Right lobe of liver (tissue), 6 donors: ENCODE results near the gene STARD8. TPM values are rescaled to one million over a fixed set of nuclear protein-coding genes. Genes with fewer than 3 reads are reported as not detected.

ENCODE experiments used
- ATAC-seq, 4 donors: fragments of 200-7000 bp; cut with Tn5 transposase; one replicate each; pipeline ENCODE4 v1.9.1; 2020; ENCODE audit warnings: mild to moderate bottlenecking in 4 of 4, moderate library complexity in 4 of 4
- DNase-seq, 3 donors: peaks; one replicate each; pipeline ENCODE4 v3.0.0-alpha.2; 2020
- H3K27ac ChIP-seq, 3 donors: fragments of 200-600 bp; one replicate each; pipeline ENCODE4 v1.8.0; 2022
- H3K27me3 ChIP-seq, 2 donors: fragments of 200-600 bp; one replicate each; pipeline ENCODE4 v1.8.0; 2022
- H3K36me3 ChIP-seq, 4 donors: fragments of 200-600 bp; sonication (generic) in 1 of 4; one replicate each; pipeline versions ENCODE4 v1.5.1 to v1.8.0; 2017 to 2022; ENCODE audit warnings: control low read depth in 1 of 4
- H3K4me1 ChIP-seq, 4 donors: fragments of 200-600 bp; sonication (generic) in 1 of 4; one replicate each; pipeline versions ENCODE4 v1.5.1 to v1.8.0; 2017 to 2022; ENCODE audit warnings: control low read depth in 1 of 4
- H3K4me3 ChIP-seq, 3 donors: fragments of 200-600 bp; one replicate each; pipeline ENCODE4 v1.8.0; 2022
- H3K9me3 ChIP-seq, 4 donors: fragments of 200-600 bp; sonication (generic) in 1 of 4; one replicate each; pipeline versions ENCODE4 v1.5.1 to v1.8.0; 2017 to 2022; ENCODE audit warnings: control low read depth in 1 of 4
- POLR2A ChIP-seq: fragments of 450-650 bp; IDR thresholded peaks from one replicate; pipeline ENCODE4 v1.6.1; 2017; ENCODE audit warnings: antibody characterized with exemption, mild to moderate bottlenecking
- WGBS: methylation state at CpG from one replicate; pipeline ENCODE4 v1.1.6; 2018; ENCODE audit warnings: low coverage, low lambda C conversion rate; ENCODE audit not compliant: insufficient coverage; ENCODE audit errors: missing lambda C conversion rate; 5-methylcytosine and 5-hydroxymethylcytosine counted together
- intact Hi-C, 2 donors: fragments of 100-400 bp; cut with DNase I; formaldehyde crosslinking; loops; one replicate each; pipeline versions ENCODE4 v1.11.2 to v1.14.1; 2022
- total RNA-seq, 6 experiments: library from RNA; depleted of rRNA in 2 of 6; stranded (reverse); fragments of >200 nt in 2 of 6; fragmentation: NEBNext Ultra II Directional in 3 of 6; extraction: Animal tissue kit (Norgen Biotek cat#: 25700) in 3 of 6; gene quantifications; one replicate each; pipeline versions ENCODE4 v1.1.0 to v1.2.4, GENCODE V29; 2016 to 2023
- TF ChIP-seq, protein P1 (sequence below), 4 donors: fragments of 200-600 bp in 3 of 4; fragments of 450-650 bp in 1 of 4; IDR thresholded peaks; one replicate each; pipeline versions ENCODE4 v1.5.1 to v1.8.0; 2016 to 2022; ENCODE audit warnings: antibody characterized with exemption in 4 of 4, mild to moderate bottlenecking in 2 of 4
- donor health status: DM: no; HTN: yes; CAD: no.
- donor health status: DM: no; HTN: no; CAD: no.
- donor health status: DM: no; HTN: no; CAD: no.
- donor health status: DM: no; HTN: yes; CAD: no.
- donor health status: DM: no; HTN: yes; CAD: no.

Gene STARD8
- total RNA-seq, 6 experiments from 2014 or later, result 6.6 to 11.5 (median 7.6) TPM

DNA sequence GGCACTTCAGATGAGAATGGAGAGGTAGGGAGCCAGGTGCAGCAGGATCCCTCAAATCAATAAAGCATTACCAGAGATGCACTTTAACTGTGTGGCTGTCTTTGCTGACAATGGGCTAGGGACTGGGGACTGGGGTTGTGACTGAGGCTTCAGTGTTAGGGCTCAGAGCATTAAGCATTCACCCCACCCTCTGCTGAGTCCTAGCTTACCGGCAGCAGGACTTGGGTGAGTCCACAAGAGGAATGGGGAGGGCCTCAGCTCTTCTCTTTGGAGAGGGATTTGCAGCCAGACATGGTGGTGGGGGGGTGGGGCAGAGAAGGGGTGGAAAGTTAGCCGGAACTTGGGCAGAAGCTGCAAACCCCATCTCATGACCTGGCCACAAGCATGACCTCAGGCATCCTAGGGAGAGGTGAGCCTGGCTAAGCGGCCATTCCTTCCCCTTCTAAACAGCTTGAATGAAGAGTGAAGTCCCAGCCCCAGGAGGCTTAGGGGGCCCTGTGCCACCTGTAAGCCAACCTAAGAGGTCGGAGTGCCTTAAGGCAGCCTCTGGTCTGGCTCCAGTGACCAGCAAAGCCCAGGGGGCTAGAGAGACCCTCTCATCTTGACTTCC, 78.4 kb downstream of the STARD8 start:
- no peak for DNase-seq
- no peak for ATAC-seq
- H3K9me3 ChIP-seq, result no peaks in the 10 kb centered on the region
- H3K27me3 ChIP-seq, result no peaks in the 10 kb centered on the region
- H3K27ac ChIP-seq, result no peak overlapping the region
- intact Hi-C loops, result loop anchor here in 1 of 2 donors (10.0 kb wide), 1 partner anchor 89 kb away; no protein-coding TSS in a partner anchor
- H3K4me3 ChIP-seq, result no peak overlapping the region
- H3K36me3 ChIP-seq, result peaks cover 0 to 24% (median 0%) of the 10 kb centered on the region in 4 donors
- WGBS, result 70% methylated on average over 2 of the region's 4 CpGs
- TF ChIP-seq, protein P1, sequence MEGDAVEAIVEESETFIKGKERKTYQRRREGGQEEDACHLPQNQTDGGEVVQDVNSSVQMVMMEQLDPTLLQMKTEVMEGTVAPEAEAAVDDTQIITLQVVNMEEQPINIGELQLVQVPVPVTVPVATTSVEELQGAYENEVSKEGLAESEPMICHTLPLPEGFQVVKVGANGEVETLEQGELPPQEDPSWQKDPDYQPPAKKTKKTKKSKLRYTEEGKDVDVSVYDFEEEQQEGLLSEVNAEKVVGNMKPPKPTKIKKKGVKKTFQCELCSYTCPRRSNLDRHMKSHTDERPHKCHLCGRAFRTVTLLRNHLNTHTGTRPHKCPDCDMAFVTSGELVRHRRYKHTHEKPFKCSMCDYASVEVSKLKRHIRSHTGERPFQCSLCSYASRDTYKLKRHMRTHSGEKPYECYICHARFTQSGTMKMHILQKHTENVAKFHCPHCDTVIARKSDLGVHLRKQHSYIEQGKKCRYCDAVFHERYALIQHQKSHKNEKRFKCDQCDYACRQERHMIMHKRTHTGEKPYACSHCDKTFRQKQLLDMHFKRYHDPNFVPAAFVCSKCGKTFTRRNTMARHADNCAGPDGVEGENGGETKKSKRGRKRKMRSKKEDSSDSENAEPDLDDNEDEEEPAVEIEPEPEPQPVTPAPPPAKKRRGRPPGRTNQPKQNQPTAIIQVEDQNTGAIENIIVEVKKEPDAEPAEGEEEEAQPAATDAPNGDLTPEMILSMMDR (IDR thresholded peaks at IDR 0.05), result no peak
- TF ChIP-seq POLR2A, result no peak
- H3K4me1 ChIP-seq, result no peaks in the 10 kb centered on the region

DNA sequence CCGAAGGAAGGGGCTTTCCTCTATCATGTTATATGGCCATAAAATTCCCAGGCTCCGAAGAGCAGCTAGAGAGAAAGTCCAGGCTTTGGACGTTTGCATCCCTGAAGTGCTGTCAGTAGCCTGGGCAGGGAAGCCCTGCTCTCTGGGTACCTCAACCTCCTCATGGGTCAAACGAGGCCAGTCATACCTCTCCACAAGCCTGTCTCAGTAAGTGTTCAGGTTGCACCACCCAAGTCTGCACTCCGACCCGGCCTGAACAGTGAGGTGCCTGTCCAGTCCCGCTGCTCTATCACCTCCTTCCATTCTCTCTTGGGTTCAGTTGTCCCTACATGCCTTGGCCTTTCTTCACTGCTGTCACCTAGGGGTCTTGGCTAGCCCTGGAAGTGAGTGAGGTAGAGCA, 78.9 kb downstream of the STARD8 start:
- no peak for DNase-seq

DNA sequence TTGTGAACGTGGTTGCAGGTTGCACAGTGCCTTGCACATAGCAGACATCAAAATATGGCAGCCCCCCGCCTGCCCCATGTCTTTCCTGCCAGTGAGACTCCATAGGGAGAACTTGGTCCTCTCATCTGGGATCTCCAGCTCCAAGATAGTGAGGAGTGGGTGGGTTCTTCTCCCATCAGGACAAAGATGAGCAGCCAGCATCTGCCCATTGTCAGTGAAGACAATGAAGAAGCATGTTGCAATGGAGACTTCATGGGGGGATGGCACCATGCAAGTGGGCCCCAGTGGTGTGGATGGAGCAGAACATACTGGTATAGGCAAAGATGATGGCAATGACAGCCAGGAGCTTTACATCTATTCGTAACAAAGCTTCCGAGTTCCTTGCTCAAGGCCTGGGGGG, 80.2 kb downstream of the STARD8 start:
- ATAC-seq (no peak), DNase-seq (no peak)
- H3K27ac ChIP-seq, result no peak overlapping the region
- intact Hi-C loops, result loop anchor here in 1 of 2 donors (10.0 kb wide), 1 partner anchor 87 kb away; no protein-coding TSS in a partner anchor
- H3K27me3 ChIP-seq, result no peaks in the 10 kb centered on the region
- no peaks in the 10 kb centered on the region for H3K4me1 ChIP-seq
- no peak for TF ChIP-seq POLR2A
- TF ChIP-seq, protein P1 (IDR thresholded peaks at IDR 0.05), result no peak
- 55% methylated on average over 2 of the region's 4 CpGs for WGBS
- H3K9me3 ChIP-seq, result no peaks in the 10 kb centered on the region
- no peak overlapping the region for H3K4me3 ChIP-seq
- H3K36me3 ChIP-seq, result peaks cover 0 to 7% (median 0%) of the 10 kb centered on the region in 4 donors

More for the DNA sequence above, 78.9 kb downstream of the STARD8 start:
- Histone ChIP-seq H3K9me3 (no peaks in the 10 kb centered on the region), H3K4me3 (no peak overlapping the region), H3K4me1 (no peaks in the 10 kb centered on the region), H3K36me3 (peaks cover 0 to 19% (median 0%) of the 10 kb centered on the region in 4 donors), H3K27ac (no peak overlapping the region), H3K27me3 (no peaks in the 10 kb centered on the region)
- WGBS, result 86% methylated on average over 3 of the region's 7 CpGs
- intact Hi-C loops, result loop anchor here in 1 of 2 donors (10.0 kb wide), 1 partner anchor 88 kb away; no protein-coding TSS in a partner anchor
- TF ChIP-seq POLR2A, result no peak
- TF ChIP-seq, protein P1 (IDR thresholded peaks at IDR 0.05), result no peak
- no peak for ATAC-seq

DNA sequence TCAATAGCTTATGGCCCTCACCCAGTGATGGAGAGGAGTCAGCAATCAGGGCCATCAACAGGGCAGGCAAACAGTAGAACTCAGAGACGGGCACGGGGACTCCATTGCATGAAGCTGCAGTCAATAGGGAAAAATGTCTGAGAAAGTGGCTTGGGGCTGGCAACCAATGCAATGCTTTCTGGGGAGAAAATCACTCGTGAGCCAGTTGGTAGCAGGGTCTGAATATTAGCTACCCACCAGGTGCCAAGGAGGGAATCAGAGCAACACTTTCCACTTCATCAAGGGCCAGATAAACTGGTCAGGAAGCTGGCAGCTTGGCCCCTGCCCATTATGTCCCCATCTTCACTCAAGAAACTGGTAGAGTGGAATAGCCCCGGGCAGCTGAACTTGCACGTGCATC, 80.7 kb downstream of the STARD8 start:
- WGBS, result 63% methylated on average over 3 of the region's 5 CpGs
- DNase-seq (no peak), ATAC-seq (no peak)
- TF ChIP-seq POLR2A, result no peak
- TF ChIP-seq, protein P1 (IDR thresholded peaks at IDR 0.05), result no peak
- no peak overlapping the region for H3K27ac ChIP-seq
- peaks cover 0 to 7% (median 0%) of the 10 kb centered on the region in 4 donors for H3K36me3 ChIP-seq
- no peaks in the 10 kb centered on the region for H3K27me3 ChIP-seq
- intact Hi-C loops, result loop anchor here in 1 of 2 donors (10.0 kb wide), 1 partner anchor 87 kb away; no protein-coding TSS in a partner anchor
- H3K9me3 ChIP-seq, result no peaks in the 10 kb centered on the region
- no peaks in the 10 kb centered on the region for H3K4me1 ChIP-seq
- H3K4me3 ChIP-seq, result no peak overlapping the region
